ENCODE results near the gene ST3GAL3.

ST3GAL3 gene

DNA sequence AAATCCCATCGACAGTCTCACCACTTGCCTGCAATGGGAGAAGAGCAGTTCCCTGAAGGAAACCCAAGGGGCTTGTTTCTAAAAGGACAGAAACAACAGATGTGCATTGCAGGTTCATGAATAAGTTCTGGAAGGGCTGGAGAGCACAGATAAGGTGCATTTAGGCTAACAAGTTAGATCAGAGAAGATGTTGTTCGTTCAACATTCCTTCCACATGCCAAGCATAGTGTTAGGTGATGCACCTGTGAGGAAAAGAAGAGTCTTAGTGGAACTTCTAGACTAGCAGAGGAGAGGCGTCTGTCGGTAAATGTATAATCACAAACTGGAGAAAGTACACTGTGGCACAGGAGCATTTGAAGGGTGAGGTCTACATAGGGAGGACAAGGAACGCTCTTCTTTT, 98.0 kb downstream of the ST3GAL3 start:
- H3K4me1 ChIP-seq (ENCODE audit: control insufficient read depth in 1 of 2, insufficient read depth in 2 of 2, low read length in 2 of 2) = peaks cover 7 to 10% of the 10 kb centered on the region in 2 experiments
- H2BK12ac ChIP-seq (ENCODE audit: low read length) = no peak overlapping the region
- no peaks in the 10 kb centered on the region for H3K79me1 ChIP-seq (ENCODE audit: low read length)
- no peak overlapping the region for H3K27ac ChIP-seq (ENCODE audit: low read depth, low read length)
- H3K9me3 ChIP-seq (ENCODE audit: insufficient read depth, low read depth, low read length) = no peaks in the 10 kb centered on the region
- H4K12ac ChIP-seq (ENCODE audit: low read depth, low read length) = no peak overlapping the region
- H3K9ac ChIP-seq (ENCODE audit: low read length) = no peak overlapping the region
- H3K4me3 ChIP-seq (ENCODE audit: low read depth, low read length) = no peak overlapping the region
- no peaks in the 10 kb centered on the region for H3K36me3 ChIP-seq (ENCODE audit: control insufficient read depth in 1 of 2, insufficient read depth in 2 of 2, low read length in 2 of 2)
- no peak overlapping the region for H3K23ac ChIP-seq (ENCODE audit: low read length)
- H4K8ac ChIP-seq (ENCODE audit: low read depth, low read length) = no peak overlapping the region
- no peak overlapping the region for H2AK5ac ChIP-seq (ENCODE audit: low read length)
- H3K14ac ChIP-seq (ENCODE audit: low read length) = no peak overlapping the region
- H2AFZ ChIP-seq (ENCODE audit: insufficient read depth, low read length, poor library complexity) = no peak overlapping the region
- H3K18ac ChIP-seq (ENCODE audit: low read length) = no peak overlapping the region
- DNase-seq = peak in 1 of 2 donors; percentile 70
- no peak overlapping the region for H3K4ac ChIP-seq (ENCODE audit: low read depth, low read length)
- H3K79me2 ChIP-seq (ENCODE audit: control insufficient read depth, insufficient read depth, low read length, poor library complexity) = no peaks in the 10 kb centered on the region
- no peak overlapping the region for H2BK120ac ChIP-seq (ENCODE audit: insufficient read depth, low read length, poor library complexity)
- no peak overlapping the region for H4K91ac ChIP-seq (ENCODE audit: low read depth, low read length)
- H3K27me3 ChIP-seq (ENCODE audit: insufficient read depth, low read length) = no peaks in the 10 kb centered on the region
- WGBS (ENCODE audit: extremely low coverage, insufficient coverage, insufficient read length) = no CpG with 5 or more reads among the region's 5 CpGs
- no peak overlapping the region for H3K4me2 ChIP-seq (ENCODE audit: low read length)
- no peak overlapping the region for H2BK5ac ChIP-seq (ENCODE audit: low read depth, low read length, poor library complexity)

- no peaks in the 10 kb centered on the region for H3K79me1 ChIP-seq (ENCODE audit: low read length)
These were observed 98.8 kb downstream of the ST3GAL3 start for GRCh38 chr1:43806183-43806582.

GRCh38 chr1:43809097-43809673, 101.8 kb downstream of the ST3GAL3 start:
- H3K14ac ChIP-seq (ENCODE audit: low read length) = no peak overlapping the region
- no peak overlapping the region for H4K12ac ChIP-seq (ENCODE audit: low read depth, low read length)
- H3K23ac ChIP-seq (ENCODE audit: low read length) = no peak overlapping the region
- no peak overlapping the region for H4K8ac ChIP-seq (ENCODE audit: low read depth, low read length)
- H3K4me2 ChIP-seq (ENCODE audit: low read length) = no peak overlapping the region
- no peak overlapping the region for H4K91ac ChIP-seq (ENCODE audit: low read depth, low read length)
- H2AFZ ChIP-seq (ENCODE audit: insufficient read depth, low read length, poor library complexity) = no peak overlapping the region
- H2BK120ac ChIP-seq (ENCODE audit: insufficient read depth, low read length, poor library complexity) = no peak overlapping the region
- no peak overlapping the region for H2AK5ac ChIP-seq (ENCODE audit: low read length)
- no peaks in the 10 kb centered on the region for H3K9me3 ChIP-seq (ENCODE audit: insufficient read depth, low read depth, low read length)
- no peaks in the 10 kb centered on the region for H3K36me3 ChIP-seq (ENCODE audit: control insufficient read depth in 1 of 2, insufficient read depth in 2 of 2, low read length in 2 of 2)
- no peaks in the 10 kb centered on the region for H3K27me3 ChIP-seq (ENCODE audit: insufficient read depth, low read length)
- WGBS (ENCODE audit: extremely low coverage, insufficient coverage, insufficient read length) = no CpG with 5 or more reads among the region's 2 CpGs
- H3K4me1 ChIP-seq (ENCODE audit: control insufficient read depth in 1 of 2, insufficient read depth in 2 of 2, low read length in 2 of 2) = peaks cover 3 to 7% of the 10 kb centered on the region in 2 experiments
- no peak for DNase-seq
- no peak overlapping the region for H2BK5ac ChIP-seq (ENCODE audit: low read depth, low read length, poor library complexity)
- H3K79me1 ChIP-seq (ENCODE audit: low read length) = no peaks in the 10 kb centered on the region
- no peak overlapping the region for H3K9ac ChIP-seq (ENCODE audit: low read length)
- H3K4ac ChIP-seq (ENCODE audit: low read depth, low read length) = no peak overlapping the region
- no peak overlapping the region for H2BK12ac ChIP-seq (ENCODE audit: low read length)
- H3K18ac ChIP-seq (ENCODE audit: low read length) = no peak overlapping the region
- H3K27ac ChIP-seq (ENCODE audit: low read depth, low read length) = no peak overlapping the region
- H3K79me2 ChIP-seq (ENCODE audit: control insufficient read depth, insufficient read depth, low read length, poor library complexity) = no peaks in the 10 kb centered on the region
- H3K4me3 ChIP-seq (ENCODE audit: low read depth, low read length) = no peak overlapping the region

More at GRCh38 chr1:43806183-43806582, 98.8 kb downstream of the ST3GAL3 start:
- H4K91ac ChIP-seq (ENCODE audit: low read depth, low read length) = no peak overlapping the region
- DNase-seq = no peak
- no peak overlapping the region for H3K23ac ChIP-seq (ENCODE audit: low read length)
- peaks cover 7 to 10% of the 10 kb centered on the region in 2 experiments for H3K4me1 ChIP-seq (ENCODE audit: control insufficient read depth in 1 of 2, insufficient read depth in 2 of 2, low read length in 2 of 2)
- H3K9me3 ChIP-seq (ENCODE audit: insufficient read depth, low read depth, low read length) = no peaks in the 10 kb centered on the region
- no peak overlapping the region for H2BK5ac ChIP-seq (ENCODE audit: low read depth, low read length, poor library complexity)
- no peak overlapping the region for H2AFZ ChIP-seq (ENCODE audit: insufficient read depth, low read length, poor library complexity)
- no peak overlapping the region for H3K9ac ChIP-seq (ENCODE audit: low read length)
- H2AK5ac ChIP-seq (ENCODE audit: low read length) = no peak overlapping the region
- no peak overlapping the region for H3K27ac ChIP-seq (ENCODE audit: low read depth, low read length)
- no peaks in the 10 kb centered on the region for H3K27me3 ChIP-seq (ENCODE audit: insufficient read depth, low read length)
- no peak overlapping the region for H4K12ac ChIP-seq (ENCODE audit: low read depth, low read length)
- no peaks in the 10 kb centered on the region for H3K36me3 ChIP-seq (ENCODE audit: control insufficient read depth in 1 of 2, insufficient read depth in 2 of 2, low read length in 2 of 2)
- H2BK12ac ChIP-seq (ENCODE audit: low read length) = no peak overlapping the region
- H3K79me2 ChIP-seq (ENCODE audit: control insufficient read depth, insufficient read depth, low read length, poor library complexity) = no peaks in the 10 kb centered on the region
- no peak overlapping the region for H3K14ac ChIP-seq (ENCODE audit: low read length)
- H3K4me2 ChIP-seq (ENCODE audit: low read length) = no peak overlapping the region
- no peak overlapping the region for H3K4ac ChIP-seq (ENCODE audit: low read depth, low read length)
- no peak overlapping the region for H2BK120ac ChIP-seq (ENCODE audit: insufficient read depth, low read length, poor library complexity)
- no peak overlapping the region for H4K8ac ChIP-seq (ENCODE audit: low read depth, low read length)
- H3K4me3 ChIP-seq (ENCODE audit: low read depth, low read length) = no peak overlapping the region
- no CpG with 5 or more reads among the region's 2 CpGs for WGBS (ENCODE audit: extremely low coverage, insufficient coverage, insufficient read length)
- H3K18ac ChIP-seq (ENCODE audit: low read length) = no peak overlapping the region

GRCh38 chr1:43812579-43812978, 105.2 kb downstream of the ST3GAL3 start:
- Histone ChIP-seq H3K4me2 (ENCODE audit: low read length) (no peak overlapping the region), H3K14ac (ENCODE audit: low read length) (no peak overlapping the region), H3K79me1 (ENCODE audit: low read length) (no peaks in the 10 kb centered on the region), H3K4me1 (ENCODE audit: control insufficient read depth in 1 of 2, insufficient read depth in 2 of 2, low read length in 2 of 2) (no peaks in the 10 kb centered on the region), H3K27me3 (ENCODE audit: insufficient read depth, low read length) (no peaks in the 10 kb centered on the region), H2BK12ac (ENCODE audit: low read length) (no peak overlapping the region), H2BK120ac (ENCODE audit: insufficient read depth, low read length, poor library complexity) (no peak overlapping the region), H3K36me3 (ENCODE audit: control insufficient read depth in 1 of 2, insufficient read depth in 2 of 2, low read length in 2 of 2) (peaks cover 0 to 6% of the 10 kb centered on the region in 2 experiments), H3K27ac (ENCODE audit: low read depth, low read length) (no peak overlapping the region), H3K23ac (ENCODE audit: low read length) (no peak overlapping the region), H2AFZ (ENCODE audit: insufficient read depth, low read length, poor library complexity) (no peak overlapping the region), H4K12ac (ENCODE audit: low read depth, low read length) (no peak overlapping the region), H2AK5ac (ENCODE audit: low read length) (no peak overlapping the region), H4K91ac (ENCODE audit: low read depth, low read length) (no peak overlapping the region), H2BK5ac (ENCODE audit: low read depth, low read length, poor library complexity) (no peak overlapping the region), H3K4ac (ENCODE audit: low read depth, low read length) (no peak overlapping the region), H3K18ac (ENCODE audit: low read length) (no peak overlapping the region), H3K79me2 (ENCODE audit: control insufficient read depth, insufficient read depth, low read length, poor library complexity) (no peaks in the 10 kb centered on the region), H3K4me3 (ENCODE audit: low read depth, low read length) (no peak overlapping the region), H3K9ac (ENCODE audit: low read length) (no peak overlapping the region), H3K9me3 (ENCODE audit: insufficient read depth, low read depth, low read length) (no peaks in the 10 kb centered on the region), H4K8ac (ENCODE audit: low read depth, low read length) (no peak overlapping the region)
- no CpG with 5 or more reads among the region's 3 CpGs for WGBS (ENCODE audit: extremely low coverage, insufficient coverage, insufficient read length)
- DNase-seq = no peak

Data from trophoblast cell (in vitro differentiated cells and primary cell).